MM.1S (cell line): ENCODE results near the gene FCHO1.

Experiments used
- DNase-seq: peaks from one replicate; pipeline ENCODE4 v3.0.0-alpha.2; 2015
- H2AFZ ChIP-seq: fragments of 300-600 bp; sonication (generic); 2 replicates; pipeline ENCODE4 v1.6.0; 2016; ENCODE audit warnings: antibody characterized with exemption, low read length
- H3F3A ChIP-seq: fragments of 300-600 bp; sonication (generic); 2 replicates; pipeline ENCODE4 v1.6.1; 2016; ENCODE audit warnings: mild to moderate bottlenecking, antibody characterized with exemption, low read length, moderate library complexity, mixed read lengths; ENCODE audit not compliant: insufficient read depth
- H3K27ac ChIP-seq: fragments of 300-600 bp; sonication (generic); 2 replicates; pipeline ENCODE4 v1.5.1; 2016; ENCODE audit warnings: mild to moderate bottlenecking, low read length
- H3K27me3 ChIP-seq: fragments of 300-600 bp; sonication (generic); replicated peaks from 2 replicates; pipeline ENCODE4 v1.6.0; 2016; ENCODE audit warnings: low read length; ENCODE audit not compliant: insufficient read depth
- H3K36me3 ChIP-seq: fragments of 300-600 bp; sonication (generic); replicated peaks from 2 replicates; pipeline ENCODE4 v1.6.1; 2016; ENCODE audit warnings: mild to moderate bottlenecking, low read length, mixed read lengths; ENCODE audit not compliant: insufficient read depth
- H3K4me1 ChIP-seq: fragments of 300-600 bp; sonication (generic); 2 replicates; pipeline ENCODE4 v1.6.1; 2016; ENCODE audit warnings: low read length, mixed read lengths
- H3K4me2 ChIP-seq: fragments of 300-600 bp; sonication (generic); 2 replicates; pipeline ENCODE4 v1.6.0; 2016; ENCODE audit warnings: low read depth, low read length
- H3K4me3 ChIP-seq: fragments of 300-600 bp; sonication (generic); 2 replicates; pipeline ENCODE4 v1.5.1; 2016; ENCODE audit warnings: low read length, mixed read lengths
- H3K79me2 ChIP-seq: fragments of 300-600 bp; sonication (generic); 2 replicates; pipeline ENCODE4 v1.6.1; 2016; ENCODE audit warnings: mixed run types, low read length, mixed read lengths
- H3K9ac ChIP-seq: fragments of 300-600 bp; sonication (generic); 2 replicates; pipeline ENCODE4 v1.6.1; 2016; ENCODE audit warnings: low read length, mixed read lengths
- H3K9me2 ChIP-seq: fragments of 300-600 bp; sonication (generic); replicated peaks from 2 replicates; pipeline ENCODE4 v1.6.1; 2016; ENCODE audit warnings: mild to moderate bottlenecking, low read length, mixed read lengths; ENCODE audit not compliant: insufficient read depth
- H3K9me3 ChIP-seq: fragments of 300-600 bp; sonication (generic); replicated peaks from 2 replicates; pipeline ENCODE4 v1.6.1; 2016; ENCODE audit warnings: mild to moderate bottlenecking, low read length, mixed read lengths; ENCODE audit not compliant: insufficient read depth
- H4K20me1 ChIP-seq: fragments of 300-600 bp; sonication (generic); 2 replicates; pipeline ENCODE4 v1.6.1; 2016; ENCODE audit warnings: mild to moderate bottlenecking, low read length, moderate library complexity, mixed read lengths; ENCODE audit not compliant: insufficient read depth
- EZH2 ChIP-seq: fragments of 300-600 bp; sonication (generic); optimal IDR thresholded peaks from 2 replicates; pipeline ENCODE3; 2017; ENCODE audit warnings: low read depth, mild to moderate bottlenecking, antibody characterized with exemption, low read length, mixed read lengths
- EZH2phosphoT487 ChIP-seq: fragments of 300-600 bp; sonication (generic); IDR thresholded peaks from 2 replicates; pipeline ENCODE4 v1.6.1; 2018; ENCODE audit warnings: antibody characterized with exemption, low read length
- TF ChIP-seq, protein P1 (sequence below): fragments of 300-600 bp; sonication (generic); IDR thresholded peaks from 2 replicates; pipeline ENCODE4 v1.5.1; 2016; ENCODE audit warnings: antibody characterized with exemption, low read length, mixed read lengths

Gene FCHO1

DNA sequence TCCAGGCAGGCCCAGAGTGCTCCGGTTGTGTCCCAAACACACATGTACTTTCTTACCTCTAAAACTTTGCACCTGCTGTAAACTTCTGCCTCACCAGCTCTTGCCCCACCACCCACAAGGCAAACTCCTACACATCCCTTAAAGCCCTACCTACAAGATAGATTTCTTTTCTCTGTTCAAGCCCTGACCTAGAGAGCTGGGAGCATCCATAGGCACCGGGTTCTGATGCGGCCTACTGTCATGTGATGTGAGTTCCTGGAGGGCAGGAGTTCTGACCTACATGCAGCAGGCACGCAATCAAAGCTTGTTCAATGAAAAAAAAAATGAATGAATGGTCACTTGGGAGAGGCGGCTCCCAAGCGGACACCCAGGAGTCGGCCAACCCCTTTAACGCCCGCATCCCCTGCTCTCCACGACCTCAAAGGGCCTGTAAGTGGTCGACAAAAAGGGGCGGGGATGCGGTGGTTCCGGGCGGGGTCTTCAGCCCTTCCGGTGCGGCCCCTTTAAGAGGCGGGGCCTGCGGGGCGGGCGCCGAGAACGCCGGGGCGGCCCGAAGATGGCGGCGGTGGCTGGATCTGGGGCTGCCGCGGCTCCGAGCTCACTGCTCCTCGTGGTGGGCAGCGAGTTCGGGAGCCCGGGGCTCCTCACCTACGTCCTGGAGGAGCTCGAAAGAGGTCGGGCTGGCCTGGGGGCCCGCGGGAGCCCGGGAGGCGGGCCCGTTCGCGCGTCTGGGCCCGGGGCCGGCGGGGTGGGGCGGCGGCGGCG is 32.1 kb upstream of the FCHO1 start, which contains the start of gene MAP1S:
Gene MAP1S (plus strand): TSS at position 534 of the 765 bp plus-strand sequence. CDS start 23 bp downstream, at position 557.
- H3K27ac ChIP-seq = no peak within 1 kb of the TSS
- no peaks in the 10 kb centered on the region for H3K9me3 ChIP-seq
- peak within 1 kb of the TSS; percentile 94 for H3K4me2 ChIP-seq
- peak within 1 kb of the TSS; percentile 58; the same call in 1 of the 2 replicates for H3K9ac ChIP-seq
- TF ChIP-seq, protein P1, sequence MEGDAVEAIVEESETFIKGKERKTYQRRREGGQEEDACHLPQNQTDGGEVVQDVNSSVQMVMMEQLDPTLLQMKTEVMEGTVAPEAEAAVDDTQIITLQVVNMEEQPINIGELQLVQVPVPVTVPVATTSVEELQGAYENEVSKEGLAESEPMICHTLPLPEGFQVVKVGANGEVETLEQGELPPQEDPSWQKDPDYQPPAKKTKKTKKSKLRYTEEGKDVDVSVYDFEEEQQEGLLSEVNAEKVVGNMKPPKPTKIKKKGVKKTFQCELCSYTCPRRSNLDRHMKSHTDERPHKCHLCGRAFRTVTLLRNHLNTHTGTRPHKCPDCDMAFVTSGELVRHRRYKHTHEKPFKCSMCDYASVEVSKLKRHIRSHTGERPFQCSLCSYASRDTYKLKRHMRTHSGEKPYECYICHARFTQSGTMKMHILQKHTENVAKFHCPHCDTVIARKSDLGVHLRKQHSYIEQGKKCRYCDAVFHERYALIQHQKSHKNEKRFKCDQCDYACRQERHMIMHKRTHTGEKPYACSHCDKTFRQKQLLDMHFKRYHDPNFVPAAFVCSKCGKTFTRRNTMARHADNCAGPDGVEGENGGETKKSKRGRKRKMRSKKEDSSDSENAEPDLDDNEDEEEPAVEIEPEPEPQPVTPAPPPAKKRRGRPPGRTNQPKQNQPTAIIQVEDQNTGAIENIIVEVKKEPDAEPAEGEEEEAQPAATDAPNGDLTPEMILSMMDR = no peak
- TF ChIP-seq EZH2phosphoT487 (no peak), EZH2 (no peak)
- peaks cover 14% of the 10 kb centered on the region for H3K79me2 ChIP-seq
- peak; percentile 52 for DNase-seq
- no peaks in the 10 kb centered on the region for H4K20me1 ChIP-seq
- H3K9me2 ChIP-seq = no peaks in the 10 kb centered on the region
- no peaks in the 10 kb centered on the region for H3F3A ChIP-seq
- peaks cover 16% of the 10 kb centered on the region; the same call in 1 of the 2 replicates for H3K27me3 ChIP-seq
- peaks cover 13% of the 10 kb centered on the region for H3K4me1 ChIP-seq
- peak within 1 kb of the TSS; percentile 92 for H2AFZ ChIP-seq
- no peaks in the 10 kb centered on the region for H3K36me3 ChIP-seq
- H3K4me3 ChIP-seq = peak within 1 kb of the TSS; percentile 83

DNA sequence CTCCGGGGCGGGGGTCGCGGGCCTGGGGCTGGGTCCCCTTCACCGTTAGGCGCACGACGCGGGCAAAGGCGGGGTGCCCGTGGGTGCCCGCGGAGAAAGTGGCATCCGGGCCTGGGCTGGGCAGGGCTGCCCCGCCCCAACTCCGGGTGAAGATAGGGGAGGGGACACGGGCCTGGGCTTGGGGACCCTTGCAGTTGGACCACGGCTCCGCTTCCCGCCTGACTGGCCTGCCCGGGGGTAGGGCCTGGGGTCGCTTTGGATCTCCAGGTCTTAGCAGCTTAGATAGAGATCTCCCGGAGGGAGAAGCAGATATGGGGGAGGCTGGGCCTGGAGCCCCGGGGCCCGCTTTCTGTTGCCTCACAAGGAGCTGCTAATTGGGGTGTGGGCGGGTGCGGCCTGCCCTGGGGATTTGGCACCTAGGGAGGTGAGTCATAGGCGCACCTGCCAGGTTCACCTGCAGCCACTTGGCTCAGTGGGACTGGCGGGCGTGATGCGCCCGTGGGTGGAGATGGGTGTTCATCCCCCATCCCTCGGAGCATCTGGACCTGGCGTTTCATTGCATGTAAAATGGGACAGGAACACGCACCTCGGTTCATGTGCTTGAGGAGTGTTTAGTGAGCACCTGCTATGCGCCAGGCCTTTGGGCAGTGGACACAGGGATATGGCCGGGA is 31.4 kb upstream of the FCHO1 start:
- Histone ChIP-seq H3K9me3 (no peaks in the 10 kb centered on the region), H2AFZ (peak overlapping the region; percentile 8; the same call in 1 of the 2 replicates), H3K36me3 (no peaks in the 10 kb centered on the region), H3K4me3 (peak overlapping the region; percentile 83), H3K9me2 (no peaks in the 10 kb centered on the region), H3K27me3 (peaks cover 15% of the 10 kb centered on the region; the same call in 1 of the 2 replicates), H3K4me1 (peaks cover 13% of the 10 kb centered on the region), H3K27ac (no peak overlapping the region), H3K4me2 (peak overlapping the region; percentile 75), H3F3A (no peaks in the 10 kb centered on the region), H3K79me2 (peaks cover 14% of the 10 kb centered on the region), H3K9ac (peak overlapping the region; percentile 57; the same call in 1 of the 2 replicates), H4K20me1 (no peaks in the 10 kb centered on the region)
- no peak for TF ChIP-seq EZH2phosphoT487
- no peak for TF ChIP-seq EZH2
- TF ChIP-seq, protein P1 = no peak
- peak; percentile 19 for DNase-seq

DNA sequence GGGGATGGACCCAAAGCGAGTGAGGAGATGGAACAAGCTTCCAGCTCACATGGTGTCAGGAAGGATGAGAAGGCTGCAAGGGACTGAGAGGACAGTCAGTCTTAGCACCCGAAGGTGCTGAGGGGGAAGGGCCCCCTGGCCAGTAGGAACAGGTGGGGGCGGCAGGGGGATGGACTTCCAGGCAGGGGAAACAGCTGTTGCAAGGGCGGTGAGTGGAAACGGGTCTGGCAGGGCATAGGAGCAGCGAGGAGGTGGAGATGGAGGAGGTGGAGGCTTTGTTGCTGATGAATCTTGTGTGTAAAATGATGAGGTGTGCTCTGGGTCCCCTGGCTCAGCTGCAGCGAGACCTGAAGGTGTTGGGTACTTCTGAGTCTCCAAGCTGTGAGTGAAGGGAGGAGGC is 30.8 kb upstream of the FCHO1 start:
- H4K20me1 ChIP-seq = no peaks in the 10 kb centered on the region
- peak overlapping the region; percentile 57; the same call in 1 of the 2 replicates for H3K9ac ChIP-seq
- TF ChIP-seq EZH2phosphoT487 (no peak), EZH2 (no peak)
- TF ChIP-seq, protein P1 = no peak
- no peak for DNase-seq
- peaks cover 14% of the 10 kb centered on the region for H3K79me2 ChIP-seq
- H3K4me2 ChIP-seq = peak overlapping the region; percentile 75
- no peaks in the 10 kb centered on the region for H3K36me3 ChIP-seq
- no peaks in the 10 kb centered on the region for H3K9me2 ChIP-seq
- no peak overlapping the region for H2AFZ ChIP-seq
- no peaks in the 10 kb centered on the region for H3F3A ChIP-seq
- no peaks in the 10 kb centered on the region for H3K9me3 ChIP-seq
- H3K4me3 ChIP-seq = peak overlapping the region; percentile 83
- H3K27me3 ChIP-seq = peaks cover 9% of the 10 kb centered on the region; the same call in 1 of the 2 replicates
- peaks cover 13% of the 10 kb centered on the region for H3K4me1 ChIP-seq
- no peak overlapping the region for H3K27ac ChIP-seq
